Fibroblast of peridontal ligament (primary cell): ENCODE data around the gene ANKRD62.

Experiments used
- DNase-seq: peaks from one replicate; pipeline ENCODE4 v3.0.0-alpha.2; 2010; ENCODE audit errors: extremely low read depth

The ANKRD62 gene

GRCh38 chr18:12093520-12094257 is at the start of gene ANKRD62:
Gene ANKRD62, plus strand, starts transcription at chr18:12093843. Its CDS starts 175 bp downstream, at chr18:12094018.
- no peak for DNase-seq

- no peak for DNase-seq
Observed at GRCh38 chr18:12044591-12044990, 49.1 kb upstream of the ANKRD62 start.

GRCh38 chr18:12046046-12046750 is 47.4 kb upstream of the ANKRD62 start:
- no peak for DNase-seq

GRCh38 chr18:12046751-12047335 is 46.8 kb upstream of the ANKRD62 start:
- no peak for DNase-seq

GRCh38 chr18:12048010-12048826 is 45.4 kb upstream of the ANKRD62 start:
- no peak for DNase-seq

GRCh38 chr18:12048827-12049175 is 44.8 kb upstream of the ANKRD62 start:
- peak; percentile 79 for DNase-seq

- DNase-seq, result no peak
Observed at GRCh38 chr18:12049978-12050811, 43.4 kb upstream of the ANKRD62 start.

- DNase-seq, result no peak
Observed at GRCh38 chr18:12052866-12053265, 40.8 kb upstream of the ANKRD62 start.

GRCh38 chr18:12053289-12053688 is 40.4 kb upstream of the ANKRD62 start:
- no peak for DNase-seq

GRCh38 chr18:12056034-12056883 is 37.4 kb upstream of the ANKRD62 start:
- no peak for DNase-seq

GRCh38 chr18:12056884-12057402 is 36.7 kb upstream of the ANKRD62 start:
- no peak for DNase-seq

GRCh38 chr18:12057419-12058039 is 36.1 kb upstream of the ANKRD62 start:
- no peak for DNase-seq

GRCh38 chr18:12059334-12060181 is 34.1 kb upstream of the ANKRD62 start:
- DNase-seq, result no peak

- no peak for DNase-seq
Observed at GRCh38 chr18:12060182-12060870, 33.3 kb upstream of the ANKRD62 start.

- DNase-seq, result no peak
Observed at GRCh38 chr18:12061685-12062084, 32.0 kb upstream of the ANKRD62 start.

GRCh38 chr18:12062974-12063373 is 30.7 kb upstream of the ANKRD62 start:
- DNase-seq, result no peak

- no peak for DNase-seq
Observed at GRCh38 chr18:12064086-12064763, 29.4 kb upstream of the ANKRD62 start.
